Astrocyte of the spinal cord (primary cell): ENCODE data around the gene MAPRE2.

Source experiments
- DNase-seq: peaks from one replicate; pipeline ENCODE4 v3.0.0; 2011; ENCODE audit warnings: low read depth, low spot score
- H3K4me3 ChIP-seq: 2 replicates; pipeline ENCODE4 v1.5.1; 2011; ENCODE audit warnings: low read depth, mild to moderate bottlenecking, low read length, moderate library complexity
- CTCF ChIP-seq: IDR thresholded peaks from 2 replicates; pipeline ENCODE4 v1.5.1; 2012; ENCODE audit warnings: low read depth, mild to moderate bottlenecking, low read length, inconsistent platforms
- in situ Hi-C: cut with HindIII; loops from 2 replicates; pipeline ENCODE4 v1.10.0; 2017; ENCODE audit warnings: low sequenced_read_pairs

Gene MAPRE2

GRCh38 chr18:35157181-35157580 lies 116.0 kb downstream of the MAPRE2 start:
- DNase-seq, result no peak
- in situ Hi-C loops, result no loop called here
- TF ChIP-seq CTCF, result no peak
- H3K4me3 ChIP-seq, result no peak overlapping the region

- no peak overlapping the region for H3K4me3 ChIP-seq
- no peak for TF ChIP-seq CTCF
- no peak for DNase-seq
- in situ Hi-C loops, result no loop called here
Observed at GRCh38 chr18:35158728-35159450, 117.7 kb downstream of the MAPRE2 start.

- no peak overlapping the region for H3K4me3 ChIP-seq
- TF ChIP-seq CTCF, result no peak
- in situ Hi-C loops, result no loop called here
- DNase-seq, result no peak
Observed at GRCh38 chr18:35159782-35160181, 118.6 kb downstream of the MAPRE2 start.

GRCh38 chr18:35161485-35161884 lies 120.3 kb downstream of the MAPRE2 start:
- in situ Hi-C loops, result no loop called here
- H3K4me3 ChIP-seq, result no peak overlapping the region
- DNase-seq, result no peak
- TF ChIP-seq CTCF, result no peak

GRCh38 chr18:35161934-35162333 lies 120.7 kb downstream of the MAPRE2 start:
- DNase-seq, result no peak
- no peak for TF ChIP-seq CTCF
- in situ Hi-C loops, result no loop called here
- H3K4me3 ChIP-seq, result no peak overlapping the region

GRCh38 chr18:35163014-35163539 lies 121.9 kb downstream of the MAPRE2 start:
- in situ Hi-C loops, result no loop called here
- TF ChIP-seq CTCF, result no peak
- DNase-seq, result no peak
- H3K4me3 ChIP-seq, result no peak overlapping the region
